LNCAP (cell line): Measurements from ENCODE around the gene ARHGAP22.

Experiments used
- CTCF ChIP-seq: fragments of 450-650 bp; IDR thresholded peaks from 2 replicates; pipeline ENCODE4 v1.5.1; 2017; ENCODE audit warnings: mild to moderate bottlenecking

The ARHGAP22 gene

GRCh38 chr10:48511875-48512231 is 93.0 kb downstream of the ARHGAP22 start:
- no peak for TF ChIP-seq CTCF

GRCh38 chr10:48511066-48511874 is 93.6 kb downstream of the ARHGAP22 start:
- no peak for TF ChIP-seq CTCF

- peak; percentile 50 for TF ChIP-seq CTCF
These were observed 94.7 kb downstream of the ARHGAP22 start for GRCh38 chr10:48509974-48510692.

GRCh38 chr10:48508791-48509772 is 95.8 kb downstream of the ARHGAP22 start:
- no peak for TF ChIP-seq CTCF

GRCh38 chr10:48507933-48508790 is 96.7 kb downstream of the ARHGAP22 start:
- TF ChIP-seq CTCF, result no peak

GRCh38 chr10:48507494-48507893 is 97.4 kb downstream of the ARHGAP22 start:
- TF ChIP-seq CTCF, result no peak
